SK-N-SH (cell line): ENCODE results near the gene DUSP6. TPM values are rescaled to one million over a fixed set of nuclear protein-coding genes. Genes with fewer than 3 reads are reported as not detected.

Experiments used
- CTCF ChIA-PET: fragments of 300-600, 350-600 bp; formaldehyde crosslinking; extraction: SDS; loops from one replicate; lab custom pipeline; 2021; lab: Yijun Ruan, JAX
- POLR2A ChIA-PET: fragments of 350-600 bp; sonication (Branson Sonifier 250); formaldehyde crosslinking; extraction: SDS; loops from one replicate; lab custom pipeline; 2020; ENCODE audit warnings: antibody characterized with exemption, inconsistent platforms; lab: Yijun Ruan, JAX
- DNase-seq: peaks from one replicate; pipeline ENCODE4 v3.0.0; 2012
- H2AFZ ChIP-seq: fragments of 200-600 bp; sonication (generic); 2 replicates; pipeline ENCODE4 v1.8.1; 2016; ENCODE audit warnings: antibody characterized with exemption, mild to moderate bottlenecking, low read depth
- H3F3A ChIP-seq: fragments of 200-600 bp; sonication (generic); replicated peaks from 2 replicates; pipeline ENCODE3; 2016; ENCODE audit warnings: antibody characterized with exemption, mild to moderate bottlenecking; ENCODE audit not compliant: insufficient read depth
- H3K27ac ChIP-seq, 2 experiments: fragments of 200-500 bp in 1 of 2; fragments of 200-600 bp in 1 of 2; sonication (Bioruptor generic) in 1 of 2; sonication (generic), shearing (Covaris generic) in 1 of 2; 2 replicates each; pipeline versions ENCODE4 v1.5.1 to v1.6.1; 2014 to 2016; ENCODE audit warnings: low read depth in 2 of 2, inconsistent platforms in 1 of 2, low read length in 1 of 2, mild to moderate bottlenecking in 1 of 2, mixed read lengths in 1 of 2
- H3K27me3 ChIP-seq: fragments of 200-600 bp; sonication (generic), shearing (Covaris generic); 2 replicates; pipeline ENCODE4 v1.6.1; 2016; ENCODE audit warnings: mixed run types; ENCODE audit not compliant: insufficient read depth
- H3K36me3 ChIP-seq, 2 experiments: fragments of 200-500 bp in 1 of 2; fragments of 200-600 bp in 1 of 2; sonication (Bioruptor generic) in 1 of 2; sonication (generic) in 1 of 2; replicated peaks in 1 of 2; 2 replicates each; pipeline versions ENCODE3 to v1.5.1; 2014 to 2016; ENCODE audit warnings: low read length in 1 of 2, mild to moderate bottlenecking in 1 of 2; ENCODE audit not compliant: insufficient read depth in 2 of 2, control insufficient read depth in 1 of 2
- H3K4me1 ChIP-seq, 2 experiments: fragments of 200-500 bp in 1 of 2; fragments of 200-600 bp in 1 of 2; sonication (Bioruptor generic) in 1 of 2; sonication (generic), shearing (Covaris generic) in 1 of 2; 2 replicates each; pipeline versions ENCODE4 v1.5.1 to v1.6.1; 2014 to 2016; ENCODE audit warnings: low read depth in 1 of 2, low read length in 1 of 2, mixed run types in 1 of 2; ENCODE audit not compliant: insufficient read depth in 2 of 2, control insufficient read depth in 1 of 2
- H3K4me2 ChIP-seq: fragments of 200-600 bp; sonication (generic), shearing (Covaris generic); 2 replicates; pipeline ENCODE4 v1.6.1; 2017; ENCODE audit warnings: mixed run types
- H3K4me3 ChIP-seq, 2 experiments: fragments of 200-500 bp in 1 of 2; fragments of 200-600 bp in 1 of 2; sonication (Bioruptor generic) in 1 of 2; sonication (generic), shearing (Covaris generic) in 1 of 2; 2 replicates each; pipeline versions ENCODE4 v1.5.1 to v1.8.1; 2014 to 2016; ENCODE audit warnings: low read depth in 2 of 2, inconsistent platforms in 1 of 2, low read length in 1 of 2, mild to moderate bottlenecking in 1 of 2, mixed read lengths in 1 of 2, moderate library complexity in 1 of 2
- H3K79me2 ChIP-seq: fragments of 200-600 bp; sonication (generic); 2 replicates; pipeline ENCODE4 v1.8.1; 2017; ENCODE audit warnings: mild to moderate bottlenecking; ENCODE audit not compliant: insufficient read depth
- H3K9ac ChIP-seq: fragments of 200-600 bp; sonication (generic); 2 replicates; pipeline ENCODE4 v1.6.1; 2017; ENCODE audit warnings: mixed run types
- H3K9me2 ChIP-seq: fragments of 200-600 bp; sonication (generic); 2 replicates; pipeline ENCODE4 v1.6.1; 2017; ENCODE audit warnings: mixed run types
- H3K9me3 ChIP-seq: fragments of 200-600 bp; sonication (generic); 2 replicates; pipeline ENCODE4 v1.6.1; 2017; ENCODE audit warnings: mixed run types, mild to moderate bottlenecking, moderate library complexity
- H4K20me1 ChIP-seq: fragments of 200-600 bp; sonication (generic); 2 replicates; pipeline ENCODE4 v1.6.1; 2017; ENCODE audit warnings: mild to moderate bottlenecking, mixed run types; ENCODE audit not compliant: insufficient read depth
- CTCF ChIP-seq: fragments of 200-600 bp; sonication (generic); IDR thresholded peaks from 2 replicates; pipeline ENCODE4 v1.6.1; 2017; ENCODE audit warnings: antibody characterized with exemption, mild to moderate bottlenecking, moderate library complexity
- EZH2phosphoT487 ChIP-seq: fragments of 200-600 bp; sonication (generic); IDR thresholded peaks from 2 replicates; pipeline ENCODE4 v1.6.1; 2017; ENCODE audit warnings: low read depth, mixed run types, mild to moderate bottlenecking, antibody characterized with exemption, moderate library complexity, borderline replicate concordance
- FOSL2 ChIP-seq: IDR thresholded peaks from 2 replicates; pipeline ENCODE4 v1.4.0; 2012; ENCODE audit warnings: low read depth, mild to moderate bottlenecking, moderate library complexity, borderline replicate concordance
- FOXJ3 ChIP-seq: sonication (generic); formaldehyde crosslinking; IDR thresholded peaks from 2 replicates; pipeline ENCODE4 v1.5.1; 2020; ENCODE audit warnings: mild to moderate bottlenecking, missing genetic modification reagents
- IRF3 ChIP-seq: fragments of 150-350 bp; IDR thresholded peaks from 2 replicates; pipeline ENCODE4 v1.6.1; 2016; ENCODE audit warnings: mild to moderate bottlenecking, low read depth, low read length
- JUND ChIP-seq: IDR thresholded peaks from 2 replicates; pipeline ENCODE4 v1.4.0; 2012
- MAX ChIP-seq: IDR thresholded peaks from 2 replicates; pipeline ENCODE4 v1.4.0; 2012; ENCODE audit warnings: low read depth
- MXI1 ChIP-seq: IDR thresholded peaks from 2 replicates; pipeline ENCODE4 v1.6.1; 2012; ENCODE audit warnings: mild to moderate bottlenecking, low read depth, low read length, improper control_type of control experiment
- POLR2AphosphoS5 ChIP-seq: IDR thresholded peaks from 2 replicates; pipeline ENCODE4 v1.6.1; 2012; ENCODE audit warnings: low read depth, low read length
- RAD21 ChIP-seq: IDR thresholded peaks from 2 replicates; pipeline ENCODE4 v1.6.1; 2012; ENCODE audit warnings: mild to moderate bottlenecking, low read length
- RCOR1 ChIP-seq: fragments of 150-350 bp; IDR thresholded peaks from 2 replicates; pipeline ENCODE4 v1.6.1; 2017; ENCODE audit warnings: antibody characterized with exemption, low read length
- RFX5 ChIP-seq: IDR thresholded peaks from 2 replicates; pipeline ENCODE4 v1.6.1; 2012; ENCODE audit warnings: mild to moderate bottlenecking, improper control_type of control experiment, low read length
- RXRA ChIP-seq: IDR thresholded peaks from 2 replicates; pipeline ENCODE4 v1.4.0; 2012; ENCODE audit warnings: low read depth, mild to moderate bottlenecking, borderline replicate concordance
- TCF12 ChIP-seq: IDR thresholded peaks from 2 replicates; pipeline ENCODE4 v1.4.0; 2012
- USF1 ChIP-seq: IDR thresholded peaks from 2 replicates; pipeline ENCODE4 v1.4.0; 2012; ENCODE audit warnings: low read depth, borderline replicate concordance
- USF2 ChIP-seq: fragments of 150-350 bp; IDR thresholded peaks from 2 replicates; pipeline ENCODE4 v1.6.1; 2017; ENCODE audit warnings: antibody characterized with exemption, low read length, low read depth, borderline replicate concordance
- YY1 ChIP-seq: IDR thresholded peaks from 2 replicates; pipeline ENCODE4 v1.4.0; 2012; ENCODE audit warnings: low read depth, mild to moderate bottlenecking
- WGBS: methylation state at CpG from one replicate; pipeline ENCODE4 v1.1.6; 2017; ENCODE audit warnings: low lambda C conversion rate; 5-methylcytosine and 5-hydroxymethylcytosine counted together
- polyA plus RNA-seq, 3 experiments: library from polyadenylated mRNA; depleted of rRNA; stranded (reverse); fragments of >200 nt; gene quantifications; 2 replicates each; pipeline ENCODE4 v1.2.3, GENCODE V29; 2012

Gene DUSP6
- polyA plus RNA-seq, 1 of the 3 experiments (the other 2 are of a cell fraction), result 71.4 TPM

- ChIA-PET POLR2A (no interaction called here), CTCF (no interaction called here)
- Histone ChIP-seq H3K79me2 (no peaks in the 10 kb centered on the region), H3K9ac (no peak overlapping the region), H3F3A (no peaks in the 10 kb centered on the region), H3K4me3 (no peak overlapping the region), H4K20me1 (no peaks in the 10 kb centered on the region), H3K4me2 (no peak overlapping the region), H3K36me3 (no peaks in the 10 kb centered on the region), H3K27me3 (no peaks in the 10 kb centered on the region), H3K27ac (peak overlapping the region in 1 of 2 experiments; percentile 74; a peak in 2 of 4 replicates), H3K9me3 (no peaks in the 10 kb centered on the region), H2AFZ (no peak overlapping the region), H3K4me1 (peaks cover 38 to 45% of the 10 kb centered on the region in 2 experiments; a peak in 3 of 4 replicates), H3K9me2 (no peaks in the 10 kb centered on the region)
- TF ChIP-seq RXRA (no peak), MAX (no peak), YY1 (no peak), USF1 (no peak), RCOR1 (no peak), IRF3 (no peak), CTCF (no peak), MXI1 (no peak), FOSL2 (no peak), USF2 (no peak)
- DNase-seq, result no peak
- 98% methylated on average over 3 of the region's 3 CpGs for WGBS
These were observed 33.8 kb upstream of the DUSP6 start for GRCh38 chr12:89386138-89386537.

- 71% methylated on average over 3 of the region's 3 CpGs for WGBS
- no peaks in the 10 kb centered on the region for H3K9me3 ChIP-seq
- 0 out of 2 replicates have a peak overlapping the region, but pooled peaks have one; percentile 61 for H2AFZ ChIP-seq
- H3K9me2 ChIP-seq, result no peaks in the 10 kb centered on the region
- no peaks in the 10 kb centered on the region for H3F3A ChIP-seq
- no peaks in the 10 kb centered on the region for H3K36me3 ChIP-seq
- CTCF ChIA-PET, result no interaction called here
- no peaks in the 10 kb centered on the region for H3K79me2 ChIP-seq
- DNase-seq, result no peak
- H3K4me1 ChIP-seq, result peaks cover 32 to 35% of the 10 kb centered on the region in 2 experiments; a peak in 3 of 4 replicates
- POLR2A ChIA-PET, result interaction anchor here (1.5 kb wide), 1 partner anchor 31 kb away, joined by 3 read pairs; no protein-coding TSS in a partner anchor
- H3K27me3 ChIP-seq, result no peaks in the 10 kb centered on the region
- H3K27ac ChIP-seq, result peak overlapping the region; percentile 35 to 88; a peak in 3 of 4 replicates
- peak overlapping the region; percentile 46; the same call in 1 of the 2 replicates for H3K4me2 ChIP-seq
- H3K4me3 ChIP-seq, result no peak overlapping the region
- H4K20me1 ChIP-seq, result no peaks in the 10 kb centered on the region
- no peak overlapping the region for H3K9ac ChIP-seq
- TF ChIP-seq POLR2AphosphoS5, result no peak
- TF ChIP-seq TCF12, result no peak
- TF ChIP-seq MAX, result no peak
- TF ChIP-seq RAD21, result no peak
- no peak for TF ChIP-seq USF1
- no peak for TF ChIP-seq EZH2phosphoT487
- TF ChIP-seq JUND, result no peak
- no peak for TF ChIP-seq RFX5
- TF ChIP-seq FOXJ3 (CRISPR knock-in tag), result no peak
- no peak for TF ChIP-seq RXRA
These were observed 32.5 kb upstream of the DUSP6 start for GRCh38 chr12:89384807-89385206.
